Kasumi-1 (cell line): ENCODE measurements around the gene GAPVD1.
"Not testable (repeated sequence)": the region's sequence is repeated elsewhere in the genome, so short reads cannot be mapped to it uniquely, and the experiment has no call there.

Source experiments
- DNase-seq, 2 experiments: peaks; one replicate each; lab custom pipeline; 2025; lab: John Stamatoyannopoulos, UW

The GAPVD1 gene

GRCh38 chr9:125316359-125316758 is 54.7 kb downstream of the GAPVD1 start:
- DNase-seq: not testable (repeated sequence)

GRCh38 chr9:125317704-125318103 is 56.1 kb downstream of the GAPVD1 start:
- DNase-seq: no peak

DNA sequence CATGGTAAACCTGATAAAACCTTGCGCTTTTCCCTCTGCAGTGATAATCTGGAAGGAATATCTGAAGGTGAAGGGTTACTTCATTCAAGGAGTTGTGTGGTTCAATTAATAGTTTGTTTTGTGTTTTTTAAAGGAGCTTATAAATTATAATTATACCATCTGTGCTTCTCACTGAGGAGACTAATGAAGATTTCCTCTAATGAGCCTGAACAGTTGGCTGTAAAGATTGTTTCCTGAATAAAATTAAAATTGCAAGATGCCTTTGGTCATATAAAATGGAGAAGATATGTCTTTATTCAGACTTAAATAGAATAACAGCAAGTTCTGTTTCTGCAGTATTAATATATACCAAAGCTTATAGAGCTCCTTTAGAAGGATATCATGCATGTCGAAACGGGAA is 59.9 kb downstream of the GAPVD1 start:
- no peak for DNase-seq

GRCh38 chr9:125323615-125324014 is 62.0 kb downstream of the GAPVD1 start:
- DNase-seq: no peak

- DNase-seq: no peak
Measured at GRCh38 chr9:125325826-125326225, 64.2 kb downstream of the GAPVD1 start.

DNA sequence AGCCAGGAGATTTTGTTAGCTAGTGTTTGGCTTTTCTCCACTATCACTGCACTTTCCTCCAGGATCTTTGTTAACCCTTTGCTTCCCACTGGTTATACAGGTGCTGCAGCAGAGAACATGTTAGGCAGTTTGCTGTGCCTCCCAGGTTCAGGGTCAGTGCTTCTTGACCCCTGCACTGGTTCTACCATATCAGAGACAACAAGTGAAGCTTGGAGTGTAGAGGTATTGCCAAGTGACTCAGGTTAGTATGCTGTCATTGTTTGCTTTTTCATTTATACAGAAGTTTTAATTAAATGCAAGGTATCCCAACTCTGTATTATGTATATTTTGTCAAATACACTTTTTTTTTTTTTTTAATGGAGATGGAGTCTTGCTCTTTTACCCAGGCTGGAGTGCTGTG is 68.4 kb downstream of the GAPVD1 start:
- DNase-seq: no peak

DNA sequence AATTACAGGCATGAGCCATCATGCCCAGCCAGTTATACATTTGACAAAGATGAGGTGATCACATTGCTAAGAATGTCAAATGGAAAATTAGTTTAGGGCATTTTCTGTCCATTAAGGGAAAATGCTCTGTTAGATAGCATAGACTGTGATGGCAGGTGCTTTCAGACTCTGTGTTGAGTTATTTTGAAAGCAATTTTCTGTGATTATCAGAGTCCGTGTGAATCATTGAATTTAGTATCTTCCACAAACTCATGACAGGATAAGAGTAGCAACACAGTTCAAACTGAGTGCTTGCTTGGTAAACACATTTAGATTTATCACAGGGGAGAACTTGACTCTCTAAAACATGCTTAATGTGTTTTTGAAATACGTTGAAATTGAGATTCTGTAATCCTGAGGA is 69.0 kb downstream of the GAPVD1 start:
- DNase-seq: no peak

DNA sequence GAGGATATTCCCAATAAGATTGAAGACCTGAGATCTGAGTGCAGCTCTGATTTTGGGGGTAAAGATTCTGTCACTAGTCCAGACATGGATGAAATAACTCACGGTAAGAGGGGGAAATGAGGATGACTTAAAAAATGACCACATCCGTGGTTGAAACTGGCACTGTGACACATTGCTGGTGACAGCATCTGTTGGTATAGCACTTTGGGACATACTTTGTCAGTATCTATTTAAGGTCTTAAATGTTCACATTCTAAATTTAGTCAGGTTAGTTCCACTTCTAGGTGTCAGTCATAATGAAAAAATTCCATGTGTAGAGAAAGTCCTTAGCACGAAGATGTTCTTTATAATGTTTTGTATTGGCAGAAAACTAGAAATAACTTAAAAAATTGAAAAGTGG is 70.9 kb downstream of the GAPVD1 start:
- peak in 1 of 2 experiments; percentile 37 for DNase-seq

DNA sequence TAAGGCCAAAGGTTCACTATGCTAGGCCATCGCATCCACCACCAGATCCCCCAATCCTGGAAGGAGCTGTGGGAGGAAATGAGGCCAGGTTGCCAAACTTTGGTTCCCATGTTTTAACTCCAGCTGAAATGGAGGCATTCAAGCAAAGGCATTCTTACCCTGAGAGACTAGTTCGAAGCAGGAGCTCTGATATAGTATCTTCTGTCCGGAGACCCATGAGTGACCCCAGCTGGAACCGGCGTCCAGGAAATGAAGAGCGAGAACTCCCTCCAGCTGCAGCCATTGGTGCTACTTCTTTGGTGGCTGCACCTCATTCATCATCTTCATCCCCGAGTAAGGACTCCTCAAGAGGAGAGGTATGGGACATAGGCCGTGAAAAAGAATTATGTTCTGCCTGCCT is 75.6 kb downstream of the GAPVD1 start:
- DNase-seq: no peak

GRCh38 chr9:125338929-125339328 is 77.3 kb downstream of the GAPVD1 start:
- no peak for DNase-seq

- no peak for DNase-seq
Measured at GRCh38 chr9:125341566-125341965, 79.9 kb downstream of the GAPVD1 start.

GRCh38 chr9:125343518-125344275 is 82.1 kb downstream of the GAPVD1 start:
- no peak for DNase-seq

DNA sequence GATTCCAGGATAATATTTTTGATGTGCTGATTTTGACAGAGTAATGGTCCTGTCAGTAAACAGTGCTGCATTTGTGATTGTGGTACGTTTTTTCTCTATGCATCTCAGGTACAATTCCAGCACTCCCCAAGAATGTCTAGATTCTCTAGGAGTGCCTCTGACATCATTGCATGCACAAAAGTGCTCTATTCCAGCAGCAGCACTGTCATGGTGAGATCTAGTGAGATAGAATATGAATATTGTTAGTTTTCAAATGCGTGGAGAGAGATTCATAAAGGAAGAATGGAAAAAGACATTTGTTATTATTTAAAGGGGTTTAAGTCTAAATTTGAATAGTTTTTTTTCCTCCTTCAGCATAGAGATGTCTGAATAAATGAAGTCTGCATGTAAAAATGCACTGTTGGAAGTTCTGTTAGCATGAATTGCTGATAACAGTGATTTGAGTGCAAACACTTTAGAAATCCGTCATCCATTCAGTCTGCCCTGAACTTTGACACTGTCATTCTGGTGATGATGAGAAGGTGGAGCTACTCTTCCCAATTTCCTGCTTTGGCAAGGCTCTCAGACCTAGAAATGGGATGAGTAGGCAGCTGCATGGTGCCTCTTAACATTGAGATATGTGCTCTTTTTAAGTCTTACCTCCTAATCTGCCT is 84.6 kb downstream of the GAPVD1 start:
- DNase-seq: no peak

GRCh38 chr9:125355601-125356000 is 94.0 kb downstream of the GAPVD1 start:
- no peak for DNase-seq

DNA sequence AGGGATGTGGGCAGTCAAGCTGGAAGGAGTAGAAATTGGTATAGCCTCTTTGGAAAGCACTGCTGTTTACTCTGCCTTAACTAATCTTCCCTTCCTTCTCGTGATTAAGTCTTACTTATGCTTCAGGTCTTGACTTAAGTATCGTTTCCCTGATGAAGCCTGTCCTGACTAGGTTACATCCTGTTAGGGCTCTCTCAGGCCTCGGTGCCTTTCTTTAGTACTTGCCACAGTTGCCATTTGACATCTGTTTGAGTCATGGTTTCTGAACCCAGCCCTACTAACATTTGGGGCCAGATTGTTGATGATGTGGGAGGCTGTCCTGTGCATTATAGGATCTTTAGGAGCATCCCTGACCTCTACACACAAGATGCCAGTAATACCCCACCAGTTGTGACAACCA is 94.4 kb downstream of the GAPVD1 start:
- DNase-seq: no peak

DNA sequence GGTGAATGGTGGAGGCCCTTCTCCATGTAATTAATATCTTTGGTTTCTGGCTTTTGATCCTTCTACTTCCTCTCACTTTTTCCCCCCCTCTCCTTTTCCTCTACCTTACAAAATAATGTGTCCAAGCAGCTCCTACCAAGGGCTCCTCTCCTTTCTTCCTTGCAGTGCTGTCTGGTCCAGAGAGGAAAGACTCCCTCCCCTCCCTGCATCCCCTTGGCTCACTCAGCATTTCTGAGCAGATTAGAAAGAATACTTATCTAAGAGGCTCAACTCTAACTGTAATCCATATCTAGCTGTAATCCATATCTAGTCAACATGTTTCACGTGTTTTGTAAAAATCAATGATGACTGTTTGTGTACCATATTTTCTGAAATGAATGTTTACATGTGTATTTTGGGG is 97.4 kb downstream of the GAPVD1 start:
- no peak for DNase-seq

- no peak for DNase-seq
Measured at GRCh38 chr9:125360601-125361000, 99.0 kb downstream of the GAPVD1 start.

- peak; percentile 63 to 64 for DNase-seq
Measured at GRCh38 chr9:125361837-125362531, 100.4 kb downstream of the GAPVD1 start.

DNA sequence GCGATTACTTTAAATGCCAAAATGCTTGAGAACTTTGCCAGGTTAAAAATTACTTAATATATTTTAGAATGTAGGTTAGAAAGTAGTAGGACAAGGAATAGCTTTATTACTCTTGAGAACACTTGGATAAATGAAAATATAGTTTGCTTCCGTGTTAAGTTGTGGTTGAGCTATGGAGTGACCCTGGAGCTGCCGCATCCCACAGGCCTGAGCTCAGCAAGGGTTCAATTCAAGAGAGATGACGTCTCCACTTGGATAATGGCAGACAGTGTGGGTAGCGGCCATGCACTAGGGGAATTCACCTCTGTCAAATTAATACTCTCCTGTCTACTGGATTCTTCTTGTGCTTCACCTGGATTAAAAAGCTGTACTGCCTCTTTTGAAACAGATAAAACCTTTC is 105.0 kb downstream of the GAPVD1 start:
- DNase-seq: no peak

- no peak for DNase-seq
Measured at GRCh38 chr9:125370786-125371185, 109.2 kb downstream of the GAPVD1 start.

GRCh38 chr9:125372441-125373226 is 111.0 kb downstream of the GAPVD1 start:
- no peak for DNase-seq
